Neural cell (in vitro differentiated cells): ENCODE results near the gene UBE2H.

Experiments
- EP300 ChIP-seq: fragments of 450-650 bp; conservative IDR thresholded peaks from 2 replicates; pipeline ENCODE4 v1.6.1; 2014; ENCODE audit warnings: antibody characterized with exemption, mild to moderate bottlenecking, moderate library complexity; ENCODE audit not compliant: poor library complexity, severe bottlenecking
- EZH2 ChIP-seq: fragments of 200-600, 300-800 bp; shearing (Covaris generic), sonication (generic); IDR thresholded peaks from 2 replicates; pipeline ENCODE4 v1.6.1; 2014; ENCODE audit warnings: antibody characterized with exemption, low read length, borderline replicate concordance, mild to moderate bottlenecking; ENCODE audit not compliant: insufficient read depth, poor library complexity, severe bottlenecking
- MXI1 ChIP-seq: fragments of 450-650 bp; conservative IDR thresholded peaks from 2 replicates; pipeline ENCODE4 v1.6.1; 2014; ENCODE audit warnings: antibody characterized with exemption, mild to moderate bottlenecking; ENCODE audit not compliant: poor library complexity, severe bottlenecking
- POLR2AphosphoS5 ChIP-seq: IDR thresholded peaks from 2 replicates; pipeline ENCODE4 v1.6.1; 2012
- RAD21 ChIP-seq: fragments of 450-650 bp; conservative IDR thresholded peaks from 2 replicates; pipeline ENCODE4 v1.6.1; 2014; ENCODE audit warnings: antibody characterized with exemption, mild to moderate bottlenecking, moderate library complexity
- TAF1 ChIP-seq: IDR thresholded peaks from 2 replicates; pipeline ENCODE4 v1.6.1; 2012; ENCODE audit warnings: low read depth
- TF ChIP-seq, protein P1 (sequence below): fragments of 450-650 bp; IDR thresholded peaks from 2 replicates; pipeline ENCODE4 v1.5.1; 2014; ENCODE audit warnings: antibody characterized with exemption, mild to moderate bottlenecking, moderate library complexity; ENCODE audit not compliant: poor library complexity, severe bottlenecking
- TF ChIP-seq, protein P2 (sequence below): IDR thresholded peaks from 2 replicates; pipeline ENCODE4 v1.6.1; 2012; ENCODE audit warnings: borderline replicate concordance

DNA sequence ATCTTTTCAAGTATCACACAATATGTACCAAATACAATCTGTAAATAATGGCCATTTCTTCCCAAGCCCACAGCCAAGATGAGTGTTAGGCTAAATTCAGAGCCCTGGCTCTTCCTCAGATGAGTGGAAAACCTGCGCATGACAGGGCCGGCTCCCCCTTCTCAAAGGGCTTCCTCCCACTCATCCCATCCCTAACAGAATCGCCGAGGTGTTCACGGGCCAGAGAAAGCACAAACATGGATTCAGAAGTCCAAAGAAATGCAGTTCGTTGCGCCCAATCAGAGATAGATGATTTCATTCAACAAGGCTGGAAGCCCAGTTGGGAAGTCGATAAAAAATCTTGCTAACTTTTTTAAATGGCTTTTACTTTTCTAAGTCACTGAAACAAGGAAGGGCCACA is 121.8 kb downstream of the UBE2H start:
- TF ChIP-seq, protein P1, sequence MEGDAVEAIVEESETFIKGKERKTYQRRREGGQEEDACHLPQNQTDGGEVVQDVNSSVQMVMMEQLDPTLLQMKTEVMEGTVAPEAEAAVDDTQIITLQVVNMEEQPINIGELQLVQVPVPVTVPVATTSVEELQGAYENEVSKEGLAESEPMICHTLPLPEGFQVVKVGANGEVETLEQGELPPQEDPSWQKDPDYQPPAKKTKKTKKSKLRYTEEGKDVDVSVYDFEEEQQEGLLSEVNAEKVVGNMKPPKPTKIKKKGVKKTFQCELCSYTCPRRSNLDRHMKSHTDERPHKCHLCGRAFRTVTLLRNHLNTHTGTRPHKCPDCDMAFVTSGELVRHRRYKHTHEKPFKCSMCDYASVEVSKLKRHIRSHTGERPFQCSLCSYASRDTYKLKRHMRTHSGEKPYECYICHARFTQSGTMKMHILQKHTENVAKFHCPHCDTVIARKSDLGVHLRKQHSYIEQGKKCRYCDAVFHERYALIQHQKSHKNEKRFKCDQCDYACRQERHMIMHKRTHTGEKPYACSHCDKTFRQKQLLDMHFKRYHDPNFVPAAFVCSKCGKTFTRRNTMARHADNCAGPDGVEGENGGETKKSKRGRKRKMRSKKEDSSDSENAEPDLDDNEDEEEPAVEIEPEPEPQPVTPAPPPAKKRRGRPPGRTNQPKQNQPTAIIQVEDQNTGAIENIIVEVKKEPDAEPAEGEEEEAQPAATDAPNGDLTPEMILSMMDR, result no peak
- no peak for TF ChIP-seq EP300
- TF ChIP-seq POLR2AphosphoS5, result no peak
- no peak for TF ChIP-seq MXI1
- TF ChIP-seq, protein P2, sequence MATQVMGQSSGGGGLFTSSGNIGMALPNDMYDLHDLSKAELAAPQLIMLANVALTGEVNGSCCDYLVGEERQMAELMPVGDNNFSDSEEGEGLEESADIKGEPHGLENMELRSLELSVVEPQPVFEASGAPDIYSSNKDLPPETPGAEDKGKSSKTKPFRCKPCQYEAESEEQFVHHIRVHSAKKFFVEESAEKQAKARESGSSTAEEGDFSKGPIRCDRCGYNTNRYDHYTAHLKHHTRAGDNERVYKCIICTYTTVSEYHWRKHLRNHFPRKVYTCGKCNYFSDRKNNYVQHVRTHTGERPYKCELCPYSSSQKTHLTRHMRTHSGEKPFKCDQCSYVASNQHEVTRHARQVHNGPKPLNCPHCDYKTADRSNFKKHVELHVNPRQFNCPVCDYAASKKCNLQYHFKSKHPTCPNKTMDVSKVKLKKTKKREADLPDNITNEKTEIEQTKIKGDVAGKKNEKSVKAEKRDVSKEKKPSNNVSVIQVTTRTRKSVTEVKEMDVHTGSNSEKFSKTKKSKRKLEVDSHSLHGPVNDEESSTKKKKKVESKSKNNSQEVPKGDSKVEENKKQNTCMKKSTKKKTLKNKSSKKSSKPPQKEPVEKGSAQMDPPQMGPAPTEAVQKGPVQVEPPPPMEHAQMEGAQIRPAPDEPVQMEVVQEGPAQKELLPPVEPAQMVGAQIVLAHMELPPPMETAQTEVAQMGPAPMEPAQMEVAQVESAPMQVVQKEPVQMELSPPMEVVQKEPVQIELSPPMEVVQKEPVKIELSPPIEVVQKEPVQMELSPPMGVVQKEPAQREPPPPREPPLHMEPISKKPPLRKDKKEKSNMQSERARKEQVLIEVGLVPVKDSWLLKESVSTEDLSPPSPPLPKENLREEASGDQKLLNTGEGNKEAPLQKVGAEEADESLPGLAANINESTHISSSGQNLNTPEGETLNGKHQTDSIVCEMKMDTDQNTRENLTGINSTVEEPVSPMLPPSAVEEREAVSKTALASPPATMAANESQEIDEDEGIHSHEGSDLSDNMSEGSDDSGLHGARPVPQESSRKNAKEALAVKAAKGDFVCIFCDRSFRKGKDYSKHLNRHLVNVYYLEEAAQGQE, result no peak
- TF ChIP-seq RAD21, result no peak
- no peak for TF ChIP-seq TAF1
- TF ChIP-seq EZH2, result no peak
